K562 (cell line): Measurements from ENCODE around the gene CRTAP.

Experiments
- HNRNPH1 ChIP-seq: fragments of 200-400 bp; formaldehyde crosslinking; optimal IDR thresholded peaks from 2 replicates; pipeline ENCODE3; 2017; ENCODE audit warnings: low read depth, mild to moderate bottlenecking, low read length, moderate library complexity
- HNRNPK ChIP-seq: fragments of 200-400 bp; formaldehyde crosslinking; IDR thresholded peaks from one replicate; pipeline ENCODE4 v1.6.1; 2018; ENCODE audit warnings: mild to moderate bottlenecking, low read depth, low read length; ENCODE audit not compliant: poor library complexity, severe bottlenecking
- KDM1A ChIP-seq, 2 experiments: fragments of 450-650 bp; IDR thresholded peaks; 2 replicates each; pipeline ENCODE4 v1.6.1; 2016; ENCODE audit warnings: mild to moderate bottlenecking in 2 of 2
- MXI1 ChIP-seq: IDR thresholded peaks from 2 replicates; pipeline ENCODE4 v1.6.1; 2011; ENCODE audit warnings: low read depth, mild to moderate bottlenecking, improper control_type of control experiment, low read length
- RNF2 ChIP-seq: sonication (generic); IDR thresholded peaks from 2 replicates; pipeline ENCODE4 v1.6.1; 2016
- SETDB1 ChIP-seq: IDR thresholded peaks from one replicate; pipeline ENCODE4 v1.6.1; 2012; ENCODE audit warnings: low read length, control low read depth, inconsistent platforms
- SMARCE1 ChIP-seq: fragments of 450-650 bp; IDR thresholded peaks from 2 replicates; pipeline ENCODE4 v1.7.1; 2016; ENCODE audit warnings: mild to moderate bottlenecking
- TEAD4 ChIP-seq, 2 experiments: sonication (generic) in 1 of 2; formaldehyde crosslinking in 1 of 2; IDR thresholded peaks; 2 replicates each; pipeline versions ENCODE4 v1.6.1 to v1.8.0; 2012 to 2022; ENCODE audit warnings: borderline replicate concordance in 1 of 2, inconsistent platforms in 1 of 2, low read length in 1 of 2, mild to moderate bottlenecking in 1 of 2, missing genetic modification reagents in 1 of 2
- XRCC5 ChIP-seq: fragments of 200-400 bp; formaldehyde crosslinking; IDR thresholded peaks from 2 replicates; pipeline ENCODE4 v1.6.1; 2017; ENCODE audit warnings: low read depth, mild to moderate bottlenecking, low read length
- ZBTB8A ChIP-seq: fragments of 450-650 bp; IDR thresholded peaks from 2 replicates; pipeline ENCODE4 v1.6.1; 2018; ENCODE audit warnings: mild to moderate bottlenecking, moderate library complexity; ENCODE audit not compliant: partially characterized antibody
- ZNF431 ChIP-seq: sonication (generic); formaldehyde crosslinking; IDR thresholded peaks from 2 replicates; pipeline ENCODE4 v1.8.0; 2022; ENCODE audit warnings: mild to moderate bottlenecking, missing genetic modification reagents
- TF ChIP-seq, protein P1 (sequence below), 3 experiments: IDR thresholded peaks in 2 of 3; conservative IDR thresholded peaks in 1 of 3; 2 replicates each; pipeline ENCODE4 v1.5.1; 2011 to 2012; ENCODE audit warnings: low read length in 3 of 3, mild to moderate bottlenecking in 3 of 3, control low read depth in 2 of 3, improper control_type of control experiment in 1 of 3, inconsistent platforms in 1 of 3, low read depth in 1 of 3, mixed read lengths in 1 of 3, moderate library complexity in 1 of 3; ENCODE audit not compliant: insufficient read depth in 2 of 3
- TF ChIP-seq, protein P2 (sequence below): fragments of 450-650 bp; IDR thresholded peaks from 2 replicates; pipeline ENCODE4 v1.6.1; 2016; ENCODE audit warnings: antibody characterized with exemption
- TF ChIP-seq, protein P3 (sequence below): fragments of 250-450 bp; sonication (Bioruptor Pico); IDR thresholded peaks from 2 replicates; pipeline ENCODE4 v1.5.1; 2021; ENCODE audit warnings: mild to moderate bottlenecking

DNA sequence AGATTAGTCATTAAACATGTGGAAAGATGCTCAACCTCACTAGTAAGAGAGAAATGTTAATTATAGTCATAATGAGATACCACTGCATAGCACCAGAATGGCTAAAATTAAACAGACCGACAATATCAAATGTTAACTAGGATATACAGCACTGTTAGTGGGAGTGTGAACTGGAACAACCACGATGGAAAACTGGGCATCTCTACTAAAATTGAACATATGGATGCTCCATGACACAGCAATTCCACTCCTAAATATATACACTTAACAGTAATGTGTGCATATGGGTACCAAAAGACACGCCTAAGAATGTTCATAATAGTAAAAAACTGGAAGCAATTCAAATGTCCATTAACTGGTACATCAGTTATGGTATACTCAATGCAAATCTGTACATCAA, 41.5 kb downstream of the CRTAP start:
- TF ChIP-seq, protein P1, sequence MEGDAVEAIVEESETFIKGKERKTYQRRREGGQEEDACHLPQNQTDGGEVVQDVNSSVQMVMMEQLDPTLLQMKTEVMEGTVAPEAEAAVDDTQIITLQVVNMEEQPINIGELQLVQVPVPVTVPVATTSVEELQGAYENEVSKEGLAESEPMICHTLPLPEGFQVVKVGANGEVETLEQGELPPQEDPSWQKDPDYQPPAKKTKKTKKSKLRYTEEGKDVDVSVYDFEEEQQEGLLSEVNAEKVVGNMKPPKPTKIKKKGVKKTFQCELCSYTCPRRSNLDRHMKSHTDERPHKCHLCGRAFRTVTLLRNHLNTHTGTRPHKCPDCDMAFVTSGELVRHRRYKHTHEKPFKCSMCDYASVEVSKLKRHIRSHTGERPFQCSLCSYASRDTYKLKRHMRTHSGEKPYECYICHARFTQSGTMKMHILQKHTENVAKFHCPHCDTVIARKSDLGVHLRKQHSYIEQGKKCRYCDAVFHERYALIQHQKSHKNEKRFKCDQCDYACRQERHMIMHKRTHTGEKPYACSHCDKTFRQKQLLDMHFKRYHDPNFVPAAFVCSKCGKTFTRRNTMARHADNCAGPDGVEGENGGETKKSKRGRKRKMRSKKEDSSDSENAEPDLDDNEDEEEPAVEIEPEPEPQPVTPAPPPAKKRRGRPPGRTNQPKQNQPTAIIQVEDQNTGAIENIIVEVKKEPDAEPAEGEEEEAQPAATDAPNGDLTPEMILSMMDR (IDR thresholded peaks at IDR 0.05 in 2 of 3, conservative IDR thresholded peaks at IDR 0.05 in 1 of 3; ENCODE audit: insufficient read depth in 2 of 3, low read depth in 1 of 3, low read length in 3 of 3), result no peak
- TF ChIP-seq RNF2 (no peak), KDM1A (IDR thresholded peaks at IDR 0.05) (no peak), ZBTB8A (no peak), SMARCE1 (no peak), ZNF431 (CRISPR knock-in tag) (no peak), MXI1 (no peak), XRCC5 (no peak), HNRNPH1 (no peak), HNRNPK (no peak), TEAD4 (IDR thresholded peaks at IDR 0.05; ENCODE audit: low read length) (no peak), TEAD4 (CRISPR knock-in tag; IDR thresholded peaks at IDR 0.05; ENCODE audit: borderline replicate concordance) (no peak), SETDB1 (no peak)
- TF ChIP-seq, protein P2, sequence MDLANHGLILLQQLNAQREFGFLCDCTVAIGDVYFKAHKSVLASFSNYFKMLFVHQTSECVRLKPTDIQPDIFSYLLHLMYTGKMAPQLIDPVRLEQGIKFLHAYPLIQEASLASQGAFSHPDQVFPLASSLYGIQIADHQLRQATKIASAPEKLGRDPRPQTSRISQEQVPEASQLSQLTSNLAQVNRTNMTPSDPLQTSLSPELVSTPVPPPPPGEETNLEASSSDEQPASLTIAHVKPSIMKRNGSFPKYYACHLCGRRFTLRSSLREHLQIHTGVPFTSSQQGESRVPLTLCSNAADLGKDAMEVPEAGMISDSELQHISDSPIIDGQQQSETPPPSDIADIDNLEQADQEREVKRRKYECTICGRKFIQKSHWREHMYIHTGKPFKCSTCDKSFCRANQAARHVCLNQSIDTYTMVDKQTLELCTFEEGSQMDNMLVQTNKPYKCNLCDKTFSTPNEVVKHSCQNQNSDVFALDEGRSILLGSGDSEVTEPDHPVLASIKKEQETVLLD, result no peak
- TF ChIP-seq, protein P3, sequence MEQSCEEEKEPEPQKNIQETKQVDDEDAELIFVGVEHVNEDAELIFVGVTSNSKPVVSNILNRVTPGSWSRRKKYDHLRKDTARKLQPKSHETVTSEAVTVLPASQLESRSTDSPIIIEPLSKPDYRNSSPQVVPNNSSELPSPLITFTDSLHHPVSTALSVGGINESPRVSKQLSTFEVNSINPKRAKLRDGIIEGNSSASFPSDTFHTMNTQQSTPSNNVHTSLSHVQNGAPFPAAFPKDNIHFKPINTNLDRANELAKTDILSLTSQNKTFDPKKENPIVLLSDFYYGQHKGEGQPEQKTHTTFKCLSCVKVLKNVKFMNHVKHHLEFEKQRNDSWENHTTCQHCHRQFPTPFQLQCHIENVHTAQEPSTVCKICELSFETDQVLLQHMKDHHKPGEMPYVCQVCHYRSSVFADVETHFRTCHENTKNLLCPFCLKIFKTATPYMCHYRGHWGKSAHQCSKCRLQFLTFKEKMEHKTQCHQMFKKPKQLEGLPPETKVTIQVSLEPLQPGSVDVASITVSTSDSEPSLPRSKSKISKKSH, result no peak
